ENCODE measurements around the gene LRRTM4. TPM values are rescaled to one million over a fixed set of nuclear protein-coding genes. Genes with fewer than 3 reads are reported as not detected.

Gene LRRTM4
- total RNA-seq, 2 donors from 2014 or later = 0.33 TPM; not detected in 1

DNA sequence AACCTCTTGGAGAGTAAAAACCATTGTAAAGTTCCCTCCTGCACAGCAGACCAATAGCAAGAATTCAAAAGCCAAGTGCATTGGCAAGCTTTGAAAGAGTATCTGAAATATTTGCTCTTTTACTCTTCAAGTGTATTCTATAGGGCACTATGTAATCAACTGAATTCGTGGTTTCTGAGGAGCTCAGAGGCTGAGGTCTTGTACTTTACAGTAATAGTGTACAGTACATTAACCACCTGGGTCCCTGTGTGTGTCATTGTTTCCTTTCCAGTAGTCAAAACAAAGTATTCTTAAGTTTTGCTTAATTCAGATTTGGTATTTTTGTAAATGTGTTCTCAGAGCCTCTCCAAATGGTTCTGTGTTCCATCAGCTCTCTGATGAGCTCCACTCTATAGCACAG is 769.7 kb downstream of the LRRTM4 start:
- H3K27me3 ChIP-seq = no peaks in the 10 kb centered on the region
- 38 to 52% methylated on average over 1 of the region's 1 CpG for WGBS, 2 donors
- H3K4me3 ChIP-seq = no peak overlapping the region
- no peaks in the 10 kb centered on the region for H3K36me3 ChIP-seq (replicated peaks in 1 of 2; ENCODE audit: insufficient read depth in 1 of 2, low read depth in 2 of 2)
- intact Hi-C loops (cut with DNase I) = no loop called here
- no peak for ATAC-seq
- no peak for DNase-seq
- H3K27ac ChIP-seq = no peak overlapping the region
- no peaks in the 10 kb centered on the region for H3K9me3 ChIP-seq
- no peaks in the 10 kb centered on the region for H3K4me1 ChIP-seq
- TF ChIP-seq, protein P1, sequence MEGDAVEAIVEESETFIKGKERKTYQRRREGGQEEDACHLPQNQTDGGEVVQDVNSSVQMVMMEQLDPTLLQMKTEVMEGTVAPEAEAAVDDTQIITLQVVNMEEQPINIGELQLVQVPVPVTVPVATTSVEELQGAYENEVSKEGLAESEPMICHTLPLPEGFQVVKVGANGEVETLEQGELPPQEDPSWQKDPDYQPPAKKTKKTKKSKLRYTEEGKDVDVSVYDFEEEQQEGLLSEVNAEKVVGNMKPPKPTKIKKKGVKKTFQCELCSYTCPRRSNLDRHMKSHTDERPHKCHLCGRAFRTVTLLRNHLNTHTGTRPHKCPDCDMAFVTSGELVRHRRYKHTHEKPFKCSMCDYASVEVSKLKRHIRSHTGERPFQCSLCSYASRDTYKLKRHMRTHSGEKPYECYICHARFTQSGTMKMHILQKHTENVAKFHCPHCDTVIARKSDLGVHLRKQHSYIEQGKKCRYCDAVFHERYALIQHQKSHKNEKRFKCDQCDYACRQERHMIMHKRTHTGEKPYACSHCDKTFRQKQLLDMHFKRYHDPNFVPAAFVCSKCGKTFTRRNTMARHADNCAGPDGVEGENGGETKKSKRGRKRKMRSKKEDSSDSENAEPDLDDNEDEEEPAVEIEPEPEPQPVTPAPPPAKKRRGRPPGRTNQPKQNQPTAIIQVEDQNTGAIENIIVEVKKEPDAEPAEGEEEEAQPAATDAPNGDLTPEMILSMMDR (IDR thresholded peaks at IDR 0.05) = no peak
- TF ChIP-seq POLR2A (IDR thresholded peaks at IDR 0.05) = no peak

DNA sequence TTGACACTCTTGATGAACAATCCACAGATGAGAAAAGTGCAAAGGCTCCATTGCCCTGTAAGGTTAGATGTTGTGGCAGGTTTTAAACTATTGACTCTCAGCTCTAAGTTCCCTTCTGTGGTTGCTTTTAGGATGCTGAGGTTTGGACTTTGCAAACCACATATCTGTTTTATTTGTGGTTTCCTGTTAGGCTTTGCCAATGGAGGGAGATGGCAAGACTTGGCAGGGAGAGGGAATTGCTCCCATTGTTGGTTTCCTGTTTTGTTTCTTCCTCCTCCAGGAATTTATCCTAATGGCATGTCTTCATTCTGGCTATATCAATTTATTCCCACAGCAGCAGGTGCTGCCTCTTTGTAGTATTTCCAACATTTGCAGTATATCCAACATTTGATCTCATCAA is 772.3 kb downstream of the LRRTM4 start:
- TF ChIP-seq, protein P1 (IDR thresholded peaks at IDR 0.05) = no peak
- Histone ChIP-seq H3K36me3 (replicated peaks in 1 of 2; ENCODE audit: insufficient read depth in 1 of 2, low read depth in 2 of 2) (no peaks in the 10 kb centered on the region), H3K4me1 (no peaks in the 10 kb centered on the region), H3K27ac (no peak overlapping the region), H3K27me3 (no peaks in the 10 kb centered on the region), H3K4me3 (no peak overlapping the region), H3K9me3 (no peaks in the 10 kb centered on the region)
- intact Hi-C loops (cut with DNase I) = no loop called here
- ATAC-seq (no peak), DNase-seq (no peak)

DNA sequence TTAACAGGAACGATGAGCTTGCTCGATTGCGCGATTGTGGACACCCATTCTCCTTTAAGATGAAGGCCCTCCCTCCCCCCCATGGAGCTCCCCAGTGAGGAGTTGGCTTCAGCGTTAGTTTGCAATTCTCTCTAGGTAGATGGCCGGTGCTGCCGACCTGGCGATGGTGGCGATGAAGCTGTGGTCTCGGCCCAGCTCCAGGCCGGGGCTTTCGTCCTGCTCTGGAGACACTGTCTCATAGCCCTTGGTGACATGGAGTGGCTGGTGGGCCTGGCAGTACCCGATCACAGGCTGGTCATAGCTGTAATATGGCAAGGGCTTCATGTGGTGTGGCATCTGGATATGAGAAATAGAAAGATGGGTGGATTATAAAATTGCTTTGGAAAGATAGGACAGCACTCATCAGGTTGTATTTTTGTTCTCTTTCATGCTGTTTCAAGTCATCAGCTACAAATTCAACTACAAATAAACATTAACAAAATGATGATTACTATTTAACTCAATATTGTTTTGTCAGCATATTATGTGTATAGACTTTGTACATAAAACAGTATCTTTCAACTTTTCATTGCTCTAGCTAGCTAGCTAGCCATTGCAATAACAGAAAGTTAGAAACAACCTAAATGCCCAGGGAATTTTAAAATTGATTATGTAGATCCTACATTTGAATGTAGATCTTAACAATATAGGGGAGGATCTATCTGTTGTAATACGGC is 773.4 kb downstream of the LRRTM4 start:
- no peaks in the 10 kb centered on the region for H3K27me3 ChIP-seq
- H3K27ac ChIP-seq = no peak overlapping the region
- 72 to 93% methylated on average over 10 to 14 of the region's 14 CpGs for WGBS, 2 donors
- intact Hi-C loops (cut with DNase I) = no loop called here
- no peak overlapping the region for H3K4me3 ChIP-seq
- DNase-seq (no peak), ATAC-seq (no peak)
- TF ChIP-seq POLR2A (IDR thresholded peaks at IDR 0.05) = no peak
- H3K4me1 ChIP-seq = no peaks in the 10 kb centered on the region
- no peaks in the 10 kb centered on the region for H3K9me3 ChIP-seq
- H3K36me3 ChIP-seq (replicated peaks in 1 of 2; ENCODE audit: insufficient read depth in 1 of 2, low read depth in 2 of 2) = no peaks in the 10 kb centered on the region

DNA sequence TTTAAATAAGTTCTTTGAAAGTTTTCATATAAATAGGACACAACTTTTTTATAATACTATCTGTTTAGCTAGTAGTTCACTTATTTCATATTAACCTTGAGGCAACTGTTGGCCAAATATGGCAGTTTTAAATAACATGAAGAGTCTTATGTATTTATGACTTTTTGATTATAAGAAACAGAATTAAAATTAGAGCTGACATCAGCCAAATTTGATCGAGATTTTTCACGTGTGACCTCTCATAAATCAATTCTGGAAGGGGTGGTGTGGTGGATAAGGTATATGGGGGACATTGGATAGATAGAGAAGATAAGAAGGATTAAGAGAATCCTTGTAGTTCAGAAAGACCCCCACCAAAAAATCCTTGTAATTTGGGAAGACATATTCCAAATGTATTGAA is 776.6 kb downstream of the LRRTM4 start:
- DNase-seq (no peak), ATAC-seq (no peak)
- TF ChIP-seq, protein P1 (IDR thresholded peaks at IDR 0.05) = no peak
- no peak for TF ChIP-seq POLR2A (IDR thresholded peaks at IDR 0.05)
- intact Hi-C loops (cut with DNase I) = no loop called here
- WGBS, 2 donors = 72 to 89% methylated on average over 2 of the region's 2 CpGs
- no peak overlapping the region for H3K4me3 ChIP-seq
- H3K27ac ChIP-seq = no peak overlapping the region
- H3K36me3 ChIP-seq (replicated peaks in 1 of 2; ENCODE audit: insufficient read depth in 1 of 2, low read depth in 2 of 2) = no peaks in the 10 kb centered on the region
- no peaks in the 10 kb centered on the region for H3K4me1 ChIP-seq
- H3K27me3 ChIP-seq = no peaks in the 10 kb centered on the region
- H3K9me3 ChIP-seq = no peaks in the 10 kb centered on the region

DNA sequence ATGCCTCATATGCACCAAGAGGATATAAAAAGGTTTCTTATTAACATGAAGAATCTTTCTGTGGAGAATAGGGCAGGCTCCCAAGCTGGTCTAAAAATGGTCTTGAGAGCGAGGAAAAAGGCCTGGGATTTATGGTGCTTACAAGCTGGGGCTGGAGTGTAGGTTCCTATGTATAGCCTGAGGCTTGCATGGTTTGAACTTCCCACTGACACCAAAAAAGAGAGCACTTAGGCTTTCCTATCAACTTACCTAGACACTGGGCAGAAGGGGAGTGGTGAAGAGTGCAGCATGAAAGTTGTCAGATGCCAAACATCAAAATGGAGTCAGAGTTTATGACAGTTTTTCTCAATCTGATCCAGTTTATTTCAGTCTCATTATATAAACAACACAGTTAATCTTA is 784.6 kb downstream of the LRRTM4 start:
- intact Hi-C loops (cut with DNase I) = no loop called here
- 77 to 83% methylated on average over 1 of the region's 1 CpG for WGBS, 2 donors
- TF ChIP-seq, protein P1 (IDR thresholded peaks at IDR 0.05) = no peak
- no peak for TF ChIP-seq POLR2A (IDR thresholded peaks at IDR 0.05)

More for the DNA sequence above, 784.6 kb downstream of the LRRTM4 start:
- ATAC-seq = no peak
- Histone ChIP-seq H3K4me3 (no peak overlapping the region), H3K36me3 (replicated peaks in 1 of 2; ENCODE audit: insufficient read depth in 1 of 2, low read depth in 2 of 2) (no peaks in the 10 kb centered on the region), H3K4me1 (no peaks in the 10 kb centered on the region), H3K27me3 (no peaks in the 10 kb centered on the region), H3K27ac (no peak overlapping the region), H3K9me3 (no peaks in the 10 kb centered on the region)
- DNase-seq = no peak
